Keratinocyte (primary cell): ENCODE results near the gene ADAMTS2.

Experiments used
- CTCF ChIP-seq, 3 experiments: IDR thresholded peaks in 1 of 3; conservative IDR thresholded peaks in 1 of 3; optimal IDR thresholded peaks in 1 of 3; 2 replicates in 2 of 3; 3 replicates in 1 of 3; pipeline versions ENCODE3 to v1.5.1; 2011; ENCODE audit warnings: low read length in 3 of 3, mild to moderate bottlenecking in 3 of 3, moderate library complexity in 2 of 3, control low read depth in 1 of 3, inconsistent platforms in 1 of 3; ENCODE audit not compliant: insufficient read depth in 2 of 3; ENCODE audit errors: extremely low read depth in 1 of 3
- EZH2 ChIP-seq: IDR thresholded peaks from one replicate; pipeline ENCODE4 v1.6.1; 2012; ENCODE audit warnings: inconsistent platforms, mild to moderate bottlenecking, low read length, moderate library complexity

- TF ChIP-seq CTCF (optimal IDR thresholded peaks at IDR 0.05 in 1 of 3, IDR thresholded peaks at IDR 0.05 in 1 of 3, conservative IDR thresholded peaks at IDR 0.05 in 1 of 3; ENCODE audit: extremely low read depth in 1 of 3, insufficient read depth in 2 of 3, low read length in 3 of 3) (no peak), EZH2 (no peak)
Observed at GRCh38 chr5:179324760-179325295, 20.4 kb downstream of the ADAMTS2 start.
